ENCODE measurements around the gene DKKL1.

The DKKL1 gene

GRCh38 chr19:49407482-49408015 lies 43.9 kb downstream of the DKKL1 start:
- no peak for ATAC-seq
- TF ChIP-seq GLIS3 (CRISPR knock-in tag; IDR thresholded peaks at IDR 0.05) (no peak), ZFP30 (CRISPR knock-in tag; IDR thresholded peaks at IDR 0.05) (no peak), SNAI2 (CRISPR knock-in tag; IDR thresholded peaks at IDR 0.05) (no peak), ZNF565 (CRISPR knock-in tag; conservative IDR thresholded peaks at IDR 0.05; ENCODE audit: low read depth) (no peak), ZNF8 (CRISPR knock-in tag; IDR thresholded peaks at IDR 0.05) (no peak), ZNF70 (CRISPR knock-in tag; IDR thresholded peaks at IDR 0.05) (no peak), RARB (CRISPR knock-in tag; IDR thresholded peaks at IDR 0.05) (no peak), CREB5 (CRISPR knock-in tag; IDR thresholded peaks at IDR 0.05; ENCODE audit: low read depth) (no peak)

GRCh38 chr19:49408816-49409440 lies 45.3 kb downstream of the DKKL1 start:
- no peak for ATAC-seq
- TF ChIP-seq PATZ1 (CRISPR knock-in tag; IDR thresholded peaks at IDR 0.05; ENCODE audit: borderline replicate concordance) (no peak), TCF4 (CRISPR knock-in tag; IDR thresholded peaks at IDR 0.05; ENCODE audit: borderline replicate concordance) (no peak), ZFP3 (CRISPR knock-in tag; IDR thresholded peaks at IDR 0.05) (no peak), CREB5 (CRISPR knock-in tag; IDR thresholded peaks at IDR 0.05; ENCODE audit: low read depth) (no peak), ARNTL (CRISPR knock-in tag; IDR thresholded peaks at IDR 0.05; ENCODE audit: borderline replicate concordance, low read depth) (no peak), OSR1 (CRISPR knock-in tag; IDR thresholded peaks at IDR 0.05) (no peak), ZC3H10 (CRISPR knock-in tag; IDR thresholded peaks at IDR 0.05) (no peak), SNAI2 (CRISPR knock-in tag; IDR thresholded peaks at IDR 0.05) (no peak), TSHZ2 (CRISPR knock-in tag; IDR thresholded peaks at IDR 0.05) (no peak), POU6F1 (CRISPR knock-in tag; IDR thresholded peaks at IDR 0.05; ENCODE audit: borderline replicate concordance, low read depth) (no peak), ZNF70 (CRISPR knock-in tag; IDR thresholded peaks at IDR 0.05) (no peak), ZFP30 (CRISPR knock-in tag; IDR thresholded peaks at IDR 0.05) (no peak), RARB (CRISPR knock-in tag; IDR thresholded peaks at IDR 0.05) (no peak), CSDC2 (CRISPR knock-in tag; IDR thresholded peaks at IDR 0.05) (no peak), GLIS3 (CRISPR knock-in tag; IDR thresholded peaks at IDR 0.05) (no peak), ZNF565 (CRISPR knock-in tag; conservative IDR thresholded peaks at IDR 0.05; ENCODE audit: low read depth) (no peak), PPARA (CRISPR knock-in tag; IDR thresholded peaks at IDR 0.05; ENCODE audit: borderline replicate concordance) (no peak), TOX (CRISPR knock-in tag; IDR thresholded peaks at IDR 0.05; ENCODE audit: borderline replicate concordance) (no peak), CSRNP3 (CRISPR knock-in tag; IDR thresholded peaks at IDR 0.05) (no peak), BACH2 (CRISPR knock-in tag; IDR thresholded peaks at IDR 0.05; ENCODE audit: borderline replicate concordance) (no peak)
